GF-D8 (cell line): ENCODE measurements around the gene PSMD9.
"Not testable (repeated sequence)": the region's sequence is repeated elsewhere in the genome, so short reads cannot be mapped to it uniquely, and the experiment has no call there.

Source experiments
- DNase-seq: peaks from one replicate; lab custom pipeline; 2025; lab: John Stamatoyannopoulos, UW

PSMD9 gene, protein sequence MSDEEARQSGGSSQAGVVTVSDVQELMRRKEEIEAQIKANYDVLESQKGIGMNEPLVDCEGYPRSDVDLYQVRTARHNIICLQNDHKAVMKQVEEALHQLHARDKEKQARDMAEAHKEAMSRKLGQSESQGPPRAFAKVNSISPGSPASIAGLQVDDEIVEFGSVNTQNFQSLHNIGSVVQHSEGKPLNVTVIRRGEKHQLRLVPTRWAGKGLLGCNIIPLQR

DNA sequence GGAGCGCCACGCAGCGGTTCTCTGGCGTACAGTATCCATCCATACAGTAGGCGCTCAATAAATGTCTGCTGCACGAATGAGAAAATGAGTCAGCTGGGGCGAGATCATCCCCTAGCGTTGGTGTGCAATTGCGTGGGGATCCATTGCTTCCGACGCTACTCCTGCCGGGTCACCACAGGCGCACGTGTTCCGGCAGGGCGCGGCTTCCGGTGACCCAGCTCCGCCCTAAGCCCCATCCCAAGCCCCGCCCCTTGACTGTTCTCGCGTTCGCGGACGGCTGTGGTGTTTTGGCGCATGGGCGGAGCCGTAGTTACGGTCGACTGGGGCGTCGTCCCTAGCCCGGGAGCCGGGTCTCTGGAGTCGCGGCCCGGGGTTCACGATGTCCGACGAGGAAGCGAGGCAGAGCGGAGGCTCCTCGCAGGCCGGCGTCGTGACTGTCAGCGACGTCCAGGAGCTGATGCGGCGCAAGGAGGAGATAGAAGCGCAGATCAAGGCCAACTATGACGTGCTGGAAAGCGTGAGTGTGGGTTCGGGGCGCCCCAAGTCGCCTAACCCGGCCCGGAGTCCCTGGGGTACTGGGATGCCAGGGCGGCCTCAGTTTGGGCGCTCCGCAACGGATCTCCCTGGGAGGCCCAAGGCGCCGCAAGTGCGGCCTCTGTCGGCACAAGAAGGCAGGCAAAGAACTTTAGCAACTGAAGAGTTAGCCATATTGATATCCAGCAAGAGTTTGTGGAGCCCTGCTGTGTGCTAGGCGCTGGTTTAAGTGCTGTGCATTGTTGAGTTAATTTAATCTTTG is at the start of gene PSMD9:
TSS of gene PSMD9 (plus strand) at position 313 of the 796 bp plus-strand sequence. CDS start at position 380, 67 bp downstream.
- DNase-seq = peak; percentile 93

- peak; percentile 89 for DNase-seq
These were observed 49.2 kb upstream of the PSMD9 start for GRCh38 chr12:121839106-121839992.

GRCh38 chr12:121839993-121840761 is 48.4 kb upstream of the PSMD9 start:
- DNase-seq = no peak

DNA sequence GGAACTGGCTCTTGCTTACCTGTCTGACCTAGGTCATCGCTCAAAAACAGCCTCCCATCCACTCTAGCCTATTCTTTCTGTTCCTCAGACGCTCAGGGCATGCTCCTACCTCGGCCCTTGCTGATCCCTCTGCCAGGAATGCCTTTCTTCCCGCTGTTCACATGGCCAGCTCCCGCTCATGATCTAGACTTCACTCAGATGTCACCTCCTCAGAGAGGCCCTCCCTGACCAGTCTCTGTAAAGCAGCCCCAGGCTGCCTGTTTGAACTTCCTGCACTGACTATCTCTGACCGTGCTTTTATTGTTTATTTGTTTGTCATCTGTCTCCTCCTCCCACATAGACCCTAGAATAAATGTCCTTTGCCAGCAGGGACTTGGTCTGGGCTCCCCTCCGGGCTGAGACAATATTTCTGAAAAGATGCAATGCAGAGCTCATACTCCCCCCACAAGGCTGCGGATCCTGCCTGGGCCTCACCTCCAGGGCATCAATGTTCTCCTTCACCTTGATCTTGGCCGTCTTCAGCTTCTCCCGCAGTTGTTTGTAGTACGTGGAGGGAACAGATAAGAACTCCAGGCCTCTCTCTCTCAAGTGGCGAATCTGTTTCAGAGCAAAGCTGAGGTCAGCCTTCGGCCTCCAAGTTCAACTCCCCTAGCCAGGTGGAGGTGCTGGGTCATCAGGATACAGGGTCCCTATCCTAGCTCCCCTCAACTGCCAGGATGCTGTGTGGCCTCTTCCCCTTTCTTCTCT is 45.2 kb upstream of the PSMD9 start:
- DNase-seq = no peak

GRCh38 chr12:121845701-121846100 is 42.9 kb upstream of the PSMD9 start:
- no peak for DNase-seq

- DNase-seq = no peak
These were observed 39.4 kb upstream of the PSMD9 start for GRCh38 chr12:121849211-121849610.

DNA sequence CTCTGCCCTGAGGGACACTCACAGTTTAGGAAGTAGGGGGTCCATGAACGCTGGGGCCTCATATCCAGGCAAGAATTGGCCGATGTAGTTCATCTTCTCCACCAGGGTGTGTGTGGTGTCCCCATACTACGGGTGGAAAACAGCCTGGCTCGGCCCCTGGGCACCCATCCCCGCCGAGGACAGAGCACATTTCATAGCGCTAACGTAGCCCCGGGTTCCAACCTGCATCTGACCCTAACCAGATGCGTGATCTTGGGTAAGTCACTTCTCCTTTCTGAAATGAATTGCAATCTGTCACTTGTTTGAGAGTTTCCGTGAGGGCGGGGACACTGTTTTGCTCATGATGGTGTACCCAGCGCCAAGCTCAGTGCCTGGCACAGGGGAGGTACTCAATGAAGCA is 38.9 kb upstream of the PSMD9 start:
- no peak for DNase-seq

DNA sequence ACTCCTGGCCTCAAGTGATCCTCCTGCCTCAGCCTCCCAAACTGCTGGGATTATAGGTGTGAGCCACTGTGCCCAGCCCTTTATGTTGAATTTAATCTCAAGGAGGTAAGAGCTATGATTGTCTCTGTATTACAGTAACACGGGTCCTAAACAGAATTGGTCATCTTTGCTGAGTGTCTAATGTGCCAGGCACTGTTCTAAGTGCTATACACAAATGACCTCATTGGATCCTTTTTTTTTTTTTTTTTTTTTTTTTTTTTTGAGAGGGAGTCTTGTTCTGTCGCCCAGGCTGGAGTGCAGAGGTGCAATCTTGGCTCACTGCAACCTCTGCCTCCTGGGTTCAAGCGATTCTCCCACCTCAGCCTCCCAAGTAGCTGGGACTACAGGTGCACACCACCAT is 36.2 kb upstream of the PSMD9 start:
- DNase-seq = not testable (repeated sequence)

GRCh38 chr12:121857322-121858246 is 31.0 kb upstream of the PSMD9 start:
- DNase-seq = no peak

- no peak for DNase-seq
These were observed 30.3 kb upstream of the PSMD9 start for GRCh38 chr12:121858318-121858661.

- DNase-seq = no peak
These were observed 29.7 kb upstream of the PSMD9 start, which contains the start of gene HPD for GRCh38 chr12:121858662-121859572. Gene HPD (minus strand): TSS chr12:121858859. CDS start chr12:121858823, 36 bp downstream.

GRCh38 chr12:121860257-121860656 is 28.3 kb upstream of the PSMD9 start:
- no peak for DNase-seq

- not testable (repeated sequence) for DNase-seq
These were observed 27.9 kb upstream of the PSMD9 start for GRCh38 chr12:121860699-121861098.

DNA sequence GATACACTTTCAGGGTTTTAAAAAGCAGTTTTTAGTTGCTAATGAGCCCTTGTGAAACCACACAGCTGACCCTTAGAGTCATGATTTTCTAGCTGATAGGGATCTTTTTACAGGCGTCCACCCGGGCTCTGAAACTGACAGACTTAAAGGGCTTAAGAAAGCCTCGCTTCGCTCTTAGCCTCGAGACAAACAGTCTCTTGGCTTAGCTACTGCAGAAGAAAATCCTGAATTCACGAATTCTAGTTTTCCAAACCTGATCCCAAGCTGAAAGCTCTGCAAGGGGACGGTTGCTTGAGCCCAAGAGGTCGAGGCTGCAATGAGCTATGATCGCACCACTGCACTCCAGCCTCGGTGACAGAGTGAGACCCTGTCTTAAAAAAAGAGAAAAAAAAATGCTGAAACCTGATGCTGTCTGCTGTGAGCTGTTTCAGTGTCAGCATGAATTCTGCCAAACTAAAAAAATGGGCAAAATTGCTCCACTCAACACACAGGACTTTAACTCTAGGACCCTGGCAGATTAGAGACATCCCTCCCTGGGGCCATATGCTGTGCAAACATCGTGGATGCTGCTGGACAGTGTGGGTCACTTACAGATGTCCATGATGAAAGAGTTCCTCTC is 26.8 kb upstream of the PSMD9 start:
- no peak for DNase-seq

- no peak for DNase-seq
These were observed 22.3 kb upstream of the PSMD9 start for GRCh38 chr12:121866331-121866730.

DNA sequence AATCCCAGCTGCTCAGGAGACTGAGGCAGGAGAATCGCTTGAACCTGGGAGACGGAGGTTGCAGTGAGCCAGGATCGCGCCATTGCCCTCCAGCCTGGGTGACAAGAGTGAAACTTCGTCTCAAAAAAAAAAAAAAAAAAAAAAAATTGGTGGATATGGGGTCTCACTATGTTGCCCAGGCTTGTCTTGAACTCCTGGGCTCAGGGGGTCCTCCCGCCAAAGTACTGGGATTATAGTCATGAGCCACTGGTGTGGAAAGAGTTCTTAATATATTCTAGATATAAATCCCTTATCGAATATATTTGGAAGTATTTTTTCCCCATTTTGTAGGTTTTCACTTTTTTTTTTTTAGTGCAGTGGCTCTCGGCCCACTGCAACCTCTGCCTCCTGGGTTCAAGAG is 19.4 kb upstream of the PSMD9 start:
- not testable (repeated sequence) for DNase-seq

DNA sequence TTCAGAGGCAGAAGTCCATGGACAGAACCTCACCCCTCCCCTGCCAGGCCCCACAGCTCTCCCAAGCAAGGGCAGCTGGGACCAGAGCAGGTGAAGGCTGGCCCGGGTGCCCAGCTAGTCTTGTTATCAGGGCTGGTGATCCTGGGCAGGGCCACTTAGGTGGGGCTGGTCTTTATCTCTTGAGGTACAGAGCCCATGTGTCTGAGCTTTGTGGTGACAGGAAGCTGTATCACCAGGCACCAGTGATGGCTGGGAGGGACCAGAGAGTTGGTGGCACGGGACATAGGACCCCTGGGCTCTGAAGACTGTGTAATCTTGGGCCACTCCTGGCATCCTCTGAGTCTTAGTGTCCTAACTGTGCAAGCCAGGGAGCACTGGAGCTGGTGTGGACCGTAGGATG is 17.1 kb upstream of the PSMD9 start:
- DNase-seq = no peak

DNA sequence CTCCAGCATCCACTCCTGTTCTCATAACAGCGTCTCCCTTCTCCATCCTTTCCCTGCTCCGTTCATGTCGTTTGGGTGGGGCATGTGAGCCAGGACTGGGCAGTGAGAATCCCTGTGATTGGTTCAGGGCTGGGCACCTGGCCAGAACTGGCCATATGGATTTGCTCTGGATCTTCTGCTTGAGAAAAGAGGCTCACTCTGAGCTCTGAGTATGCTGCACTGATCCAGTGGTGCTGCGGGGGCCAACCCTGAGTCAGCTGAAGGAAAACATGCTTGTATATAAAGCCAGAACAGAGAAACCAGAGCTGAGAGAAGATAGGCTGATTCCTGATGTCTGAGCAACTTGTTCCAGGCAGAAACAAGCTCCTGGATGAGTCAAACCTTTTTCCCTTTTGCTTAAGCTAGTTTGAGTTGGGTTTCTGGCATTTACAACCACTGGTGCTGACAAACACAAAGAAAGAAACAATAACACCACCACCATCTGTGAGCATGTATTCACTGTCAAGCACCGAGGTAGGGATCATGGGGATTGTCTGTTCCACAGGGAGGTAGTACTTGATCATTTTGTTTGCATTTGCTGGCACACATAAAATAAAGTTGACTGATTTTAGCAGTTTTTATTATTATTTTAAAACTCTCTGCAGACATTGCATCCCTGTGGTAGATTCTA is 15.9 kb upstream of the PSMD9 start:
- DNase-seq = no peak
